Stimulated activated CD4-positive, alpha-beta T cell treated with anti-CD3 and anti-CD28 coated beads, Interleukin-4, amount 100 ng/mL, for 4 hours (primary cell): ENCODE data around the gene SPSB1.
"Not testable (repeated sequence)": the region's sequence is repeated elsewhere in the genome, so short reads cannot be mapped to it uniquely, and the experiment has no call there.

Experiments used
- DNase-seq, 2 experiments: peaks; one replicate each; pipeline ENCODE4 v3.0.0-alpha.2; 2020

The SPSB1 gene

GRCh38 chr1:9369964-9370788, 77.5 kb downstream of the SPSB1 start:
- no peak for DNase-seq

DNA sequence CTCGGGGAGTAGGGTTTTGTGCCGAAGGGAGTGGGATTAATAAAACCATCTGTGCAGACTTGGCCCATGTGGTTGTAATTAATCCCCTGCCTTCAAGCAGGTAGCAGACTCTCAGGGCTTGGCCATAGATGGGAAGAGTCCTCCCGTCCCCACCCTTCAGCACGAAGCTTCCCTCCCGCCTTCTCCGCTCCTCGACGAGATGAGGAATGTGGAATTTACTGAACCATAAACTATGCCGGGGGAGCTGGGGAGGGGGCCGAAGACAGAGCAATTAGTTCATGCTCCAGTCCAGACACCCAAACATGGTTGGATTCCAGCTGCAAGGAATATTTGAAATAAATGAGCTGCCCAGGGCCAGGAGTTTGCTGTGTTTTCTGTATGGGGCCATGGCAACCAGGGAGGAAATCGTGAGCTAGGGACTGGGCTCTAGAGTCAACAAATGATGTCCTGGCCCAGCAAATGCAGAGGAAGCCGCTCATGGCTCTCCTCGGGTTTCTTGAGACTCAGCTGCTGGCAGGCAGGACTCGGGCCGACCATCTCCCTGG, 78.8 kb downstream of the SPSB1 start:
- no peak for DNase-seq

DNA sequence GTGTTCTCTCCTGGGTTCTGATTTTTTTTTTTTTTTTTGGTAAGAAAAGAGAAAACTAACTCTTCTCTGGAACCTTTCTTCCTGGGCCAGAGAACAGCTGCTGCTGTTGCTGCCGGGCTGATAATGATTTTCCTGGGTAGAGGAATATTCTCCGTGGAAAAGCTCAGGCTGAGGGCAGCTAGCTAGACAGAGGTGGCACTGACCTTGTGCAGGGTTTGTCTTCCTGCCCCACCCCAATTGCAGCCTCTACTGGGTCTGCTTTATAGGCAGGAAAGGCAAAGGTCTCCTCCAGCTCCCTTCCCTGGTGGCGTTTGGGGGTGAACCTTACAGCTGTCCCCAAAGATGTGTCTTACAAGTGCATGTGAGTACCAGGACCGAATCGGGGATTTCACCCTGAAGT, 79.3 kb downstream of the SPSB1 start:
- no peak for DNase-seq

DNA sequence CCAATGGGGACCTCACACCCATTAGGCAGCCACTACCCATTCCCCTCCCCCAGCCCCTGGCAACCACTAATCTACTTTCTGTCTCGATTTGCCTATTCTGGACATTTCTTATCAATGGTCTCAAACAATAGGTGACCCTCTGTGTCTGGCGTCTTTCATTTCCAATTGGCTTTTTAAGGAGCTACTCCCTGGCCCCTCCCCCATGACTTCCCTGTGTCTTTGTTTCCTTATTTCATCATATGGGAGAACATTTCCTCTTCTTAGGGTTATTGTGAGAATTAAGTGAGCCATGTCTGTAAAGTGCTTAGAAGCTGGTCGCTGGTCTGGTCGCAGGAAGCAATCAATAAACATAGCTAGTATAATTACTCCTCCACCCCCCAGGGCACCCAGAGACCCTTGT, 80.9 kb downstream of the SPSB1 start:
- DNase-seq = no peak

GRCh38 chr1:9374748-9375341, 82.2 kb downstream of the SPSB1 start:
- DNase-seq = no peak

DNA sequence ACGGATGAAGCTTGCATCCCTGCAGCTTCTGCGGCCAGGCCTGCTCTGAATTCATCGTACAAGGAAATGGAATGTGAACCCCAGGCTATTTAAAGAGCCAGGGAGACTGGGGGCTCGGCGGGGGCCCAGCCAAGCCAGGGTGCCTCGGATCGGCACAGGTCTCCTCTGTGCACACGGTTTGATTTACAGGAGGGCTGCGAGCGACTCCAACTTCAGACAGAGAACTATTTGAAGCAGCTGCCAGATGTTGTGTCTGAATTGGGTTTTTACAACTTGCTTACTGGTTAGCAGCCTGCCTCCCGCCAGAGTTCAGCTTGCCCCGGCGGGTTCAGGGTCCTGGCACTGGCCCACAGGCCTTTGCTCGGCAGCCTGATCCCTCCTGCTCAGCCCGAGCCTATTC, 83.2 kb downstream of the SPSB1 start:
- no peak for DNase-seq

DNA sequence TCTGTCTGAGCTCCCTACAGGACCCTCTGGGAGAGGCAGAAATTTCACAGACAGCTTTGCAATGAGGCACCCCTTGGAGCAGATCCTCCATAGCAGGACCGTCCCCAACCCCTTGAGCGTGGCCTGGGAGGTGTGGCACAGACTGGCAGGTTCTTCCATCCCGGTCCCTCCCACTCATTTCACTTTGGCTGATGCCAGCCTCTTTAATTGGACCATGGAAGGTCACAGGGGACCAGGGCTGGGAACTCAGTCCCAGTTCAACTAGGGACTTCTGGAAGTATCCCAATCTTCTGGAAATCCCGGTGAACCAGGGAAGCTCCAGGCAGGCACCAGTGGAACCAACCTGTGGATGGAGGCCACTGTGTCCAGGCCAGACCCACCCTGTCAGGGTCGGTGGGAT, 83.7 kb downstream of the SPSB1 start:
- no peak for DNase-seq

DNA sequence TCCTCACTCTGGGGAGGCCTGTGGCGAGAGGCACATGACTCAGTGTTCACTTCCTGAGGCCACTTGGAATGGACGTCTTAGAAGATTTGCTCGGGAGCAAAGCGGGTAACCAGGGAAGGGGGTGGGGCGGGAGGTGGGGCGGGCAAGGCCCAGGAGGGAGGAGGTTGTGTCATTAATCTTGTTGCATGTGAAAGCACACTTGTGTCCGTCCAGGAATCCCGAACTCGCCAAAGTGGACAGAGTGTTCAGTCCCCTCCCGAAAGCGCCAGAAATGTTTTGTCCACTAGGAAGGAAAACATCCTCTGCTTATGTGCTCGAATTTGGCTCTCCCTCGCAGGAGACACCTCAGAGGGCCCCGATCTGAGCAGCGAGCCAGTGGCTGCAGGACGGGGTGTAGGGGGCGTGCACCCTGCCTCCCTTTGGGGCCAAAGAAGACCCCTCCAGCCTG, 84.2 kb downstream of the SPSB1 start:
- no peak for DNase-seq

DNA sequence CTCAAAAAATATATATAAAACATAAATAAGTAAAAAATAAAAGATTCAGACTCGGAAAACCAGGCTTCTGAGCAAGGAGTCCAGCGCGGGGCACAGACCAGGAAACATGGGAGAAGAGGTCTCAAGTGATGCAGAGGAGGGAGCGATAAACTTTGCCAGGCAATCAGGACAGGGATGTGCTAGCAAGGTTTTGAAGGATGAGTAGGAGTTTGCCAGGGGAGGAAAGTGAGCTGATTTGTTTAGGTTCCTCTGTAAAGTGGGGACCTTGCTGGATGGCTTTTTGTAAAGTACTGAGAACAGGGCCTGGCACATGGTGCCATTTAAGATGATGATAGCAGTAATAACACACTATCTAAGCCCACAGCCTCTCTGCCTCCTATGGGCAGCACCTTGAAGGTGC, 86.1 kb downstream of the SPSB1 start:
- no peak for DNase-seq

- no peak for DNase-seq
Measured at GRCh38 chr1:9380711-9381110, 88.0 kb downstream of the SPSB1 start.

- no peak for DNase-seq
Measured at GRCh38 chr1:9382643-9383491, 90.2 kb downstream of the SPSB1 start.

DNA sequence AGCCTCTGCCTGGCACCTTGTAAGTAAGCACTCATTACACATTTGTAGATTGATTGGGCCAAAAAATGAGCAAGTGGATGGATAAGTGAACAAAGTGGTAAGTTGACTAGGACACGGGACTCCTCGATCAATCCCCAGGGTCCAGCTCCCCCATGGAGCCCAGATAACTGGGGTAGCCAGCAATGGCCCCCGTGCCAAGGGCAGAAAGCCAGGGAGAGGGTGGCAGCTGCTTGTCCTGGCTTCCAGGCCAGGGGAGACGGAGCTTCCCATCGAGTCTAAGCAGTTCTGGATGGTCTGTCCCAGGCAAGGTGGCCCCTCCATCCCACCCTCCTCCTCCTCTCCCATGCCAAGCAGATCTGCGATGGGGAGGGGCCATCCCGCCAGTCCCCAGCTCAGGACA, 91.4 kb downstream of the SPSB1 start:
- DNase-seq = no peak

DNA sequence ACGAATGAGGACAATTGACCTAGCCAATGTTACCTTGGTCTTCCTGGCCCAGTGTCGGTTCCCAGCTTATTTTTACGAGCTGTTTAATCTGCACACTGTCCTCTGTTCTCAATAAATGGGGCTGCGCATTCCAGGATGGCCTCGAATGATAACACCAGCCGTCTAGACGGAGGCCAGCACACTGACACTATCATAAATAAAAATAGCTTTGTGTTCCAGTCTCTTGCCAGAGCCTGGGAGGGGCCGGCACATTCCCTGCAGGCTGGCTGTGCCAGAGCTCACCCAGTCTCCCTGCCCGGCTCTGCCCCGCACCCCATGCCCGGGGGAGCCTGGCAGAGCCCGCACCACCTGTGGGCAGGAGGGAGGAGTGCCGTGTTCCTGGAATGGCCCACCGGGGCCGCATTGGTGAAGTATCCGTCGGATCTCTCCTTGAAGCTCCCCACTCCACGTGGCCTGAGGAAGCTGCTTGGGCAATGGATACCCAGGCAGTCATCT, 92.1 kb downstream of the SPSB1 start:
- no peak for DNase-seq

- DNase-seq = not testable (repeated sequence)
Measured at GRCh38 chr1:9385392-9385791, 92.7 kb downstream of the SPSB1 start.

GRCh38 chr1:9385801-9386573, 93.3 kb downstream of the SPSB1 start:
- DNase-seq = no peak

GRCh38 chr1:9388335-9389180, 95.9 kb downstream of the SPSB1 start:
- DNase-seq = no peak

DNA sequence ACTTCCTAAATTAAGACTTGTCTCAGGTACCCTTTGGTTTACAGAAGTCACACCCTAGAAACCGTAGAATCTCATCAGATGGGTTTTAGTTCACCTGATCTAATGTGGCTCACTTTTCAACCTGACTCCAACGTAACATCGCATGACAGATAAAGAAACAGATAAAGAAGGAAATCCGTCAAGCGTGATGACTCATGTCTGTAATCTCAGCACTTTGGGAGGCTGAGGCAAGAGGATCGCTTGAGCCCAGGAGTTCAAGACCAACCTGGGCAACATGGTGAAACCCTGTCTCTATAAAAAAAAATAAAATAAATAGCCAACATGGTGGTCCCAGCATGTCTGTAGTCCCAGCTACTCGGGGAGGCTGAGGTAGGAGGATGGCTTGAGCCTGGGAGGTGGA, 97.3 kb downstream of the SPSB1 start:
- no peak for DNase-seq

DNA sequence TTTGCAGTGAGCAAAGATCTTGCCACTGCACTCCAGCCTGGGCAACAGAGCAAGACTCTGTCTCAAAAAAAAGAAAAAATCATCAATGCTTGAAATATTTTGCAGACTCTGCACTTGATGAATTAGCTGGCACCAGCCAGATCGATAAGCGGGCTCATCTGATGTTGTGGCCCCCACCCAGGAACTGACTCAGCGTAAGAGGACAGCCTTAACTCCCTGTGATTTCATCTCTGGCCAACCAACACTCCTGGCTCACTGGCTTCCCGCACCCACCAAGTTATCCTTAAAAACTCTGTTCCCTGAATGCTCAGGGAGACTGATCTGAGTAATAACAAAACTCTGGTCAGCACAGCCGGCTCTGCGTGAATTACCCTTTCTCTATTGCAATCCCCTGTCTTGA, 98.9 kb downstream of the SPSB1 start:
- no peak for DNase-seq

- no peak for DNase-seq
Measured at GRCh38 chr1:9394010-9394409, 101.3 kb downstream of the SPSB1 start.

DNA sequence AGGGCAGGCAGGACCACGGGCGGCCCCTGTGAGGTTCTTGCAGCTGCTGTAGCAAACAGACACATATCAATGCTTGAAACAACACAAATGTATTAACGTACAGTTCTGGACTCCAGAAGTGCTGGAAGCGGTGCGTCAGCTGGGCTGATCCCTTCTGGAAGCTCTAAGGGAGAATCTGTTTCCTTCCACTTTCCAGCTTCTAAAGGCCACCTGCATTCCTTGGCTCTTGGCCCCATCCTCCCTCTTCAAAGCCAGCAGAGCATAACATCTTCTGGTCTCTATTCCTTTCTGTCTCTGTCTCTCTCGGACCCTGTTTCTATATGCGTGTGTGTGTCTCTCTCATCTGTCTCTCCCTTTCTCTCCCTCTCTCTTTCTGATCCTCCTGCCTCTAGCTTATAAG, 102.3 kb downstream of the SPSB1 start:
- DNase-seq = no peak

DNA sequence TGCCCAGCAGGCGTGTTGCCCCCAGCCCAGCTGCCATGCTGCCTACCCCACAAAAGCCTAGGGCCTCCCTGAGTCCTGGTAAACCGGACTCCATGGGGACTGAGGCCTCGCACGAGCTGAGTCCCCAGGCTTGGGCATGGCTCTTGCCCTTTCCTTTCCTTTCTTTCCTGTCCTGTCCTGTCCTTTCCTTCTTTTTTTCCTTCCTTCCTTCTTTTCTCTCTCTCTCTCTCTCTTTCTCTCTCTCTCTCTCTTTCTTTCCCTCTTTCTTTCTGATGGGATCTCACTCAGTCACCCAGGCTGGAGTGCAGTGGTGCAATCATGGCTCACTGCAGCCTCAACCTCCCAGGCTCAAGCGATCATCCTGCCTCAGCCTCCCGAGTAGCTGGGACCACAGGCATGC, 104.4 kb downstream of the SPSB1 start:
- no peak for DNase-seq
